GM18867 (cell line): ENCODE data around the gene PLCB4.

ENCODE experiments used
- ATAC-seq: cut with Tn5 transposase; IDR thresholded peaks from one replicate; pipeline ENCODE4 v1.9.1; 2021; ENCODE audit warnings: mild to moderate bottlenecking, moderate library complexity; ENCODE audit not compliant: unreplicated experiment

The PLCB4 gene

GRCh38 chr20:9480066-9480465, 411.2 kb downstream of the PLCB4 start:
- ATAC-seq, result no peak

- peak; percentile 44 for ATAC-seq
Observed at GRCh38 chr20:9482180-9482579, 413.3 kb downstream of the PLCB4 start.

GRCh38 chr20:9483131-9483530, 414.2 kb downstream of the PLCB4 start:
- ATAC-seq, result no peak

GRCh38 chr20:9485614-9486340, 416.9 kb downstream of the PLCB4 start:
- ATAC-seq, result no peak

- no peak for ATAC-seq
Observed at GRCh38 chr20:9487231-9487630, 418.3 kb downstream of the PLCB4 start.

- ATAC-seq, result no peak
Observed at GRCh38 chr20:9488063-9488462, 419.2 kb downstream of the PLCB4 start.

- ATAC-seq, result no peak
Observed at GRCh38 chr20:9490161-9490560, 421.3 kb downstream of the PLCB4 start.

- ATAC-seq, result no peak
Observed at GRCh38 chr20:9490631-9491030, 421.7 kb downstream of the PLCB4 start.

GRCh38 chr20:9491324-9491723, 422.4 kb downstream of the PLCB4 start:
- no peak for ATAC-seq

- no peak for ATAC-seq
Observed at GRCh38 chr20:9492067-9492466, 423.2 kb downstream of the PLCB4 start.

GRCh38 chr20:9493803-9494202, 424.9 kb downstream of the PLCB4 start:
- ATAC-seq, result no peak

- no peak for ATAC-seq
Observed at GRCh38 chr20:9495701-9496100, 426.8 kb downstream of the PLCB4 start.

GRCh38 chr20:9496155-9496554, 427.3 kb downstream of the PLCB4 start:
- ATAC-seq, result no peak

GRCh38 chr20:9498322-9498721, 429.4 kb downstream of the PLCB4 start:
- no peak for ATAC-seq

GRCh38 chr20:9499126-9499899, 430.4 kb downstream of the PLCB4 start:
- no peak for ATAC-seq

GRCh38 chr20:9500121-9500520, 431.2 kb downstream of the PLCB4 start:
- ATAC-seq, result peak; percentile 76

GRCh38 chr20:9501473-9501872, 432.6 kb downstream of the PLCB4 start:
- no peak for ATAC-seq

- no peak for ATAC-seq
Observed at GRCh38 chr20:9503526-9504245, 434.8 kb downstream of the PLCB4 start.

- ATAC-seq, result no peak
Observed at GRCh38 chr20:9506280-9506821, 437.5 kb downstream of the PLCB4 start.

- no peak for ATAC-seq
Observed at GRCh38 chr20:9506964-9507369, 438.1 kb downstream of the PLCB4 start.

- ATAC-seq, result no peak
Observed at GRCh38 chr20:9507544-9508239, 438.8 kb downstream of the PLCB4 start.
